HEK293T (cell line): Measurements from ENCODE around the gene NPAS3.

Experiments used
- ELF4 ChIP-seq: fragments of 450-650 bp; IDR thresholded peaks from 2 replicates; pipeline ENCODE4 v1.6.1; 2017; ENCODE audit warnings: antibody characterized with exemption
- FOXA1 ChIP-seq: fragments of 450-650 bp; IDR thresholded peaks from 2 replicates; pipeline ENCODE4 v1.6.1; 2016; ENCODE audit warnings: mild to moderate bottlenecking
- LEF1 ChIP-seq: fragments of 450-650 bp; IDR thresholded peaks from 2 replicates; pipeline ENCODE4 v1.6.1; 2017; ENCODE audit warnings: mild to moderate bottlenecking, borderline replicate concordance
- SP1 ChIP-seq: fragments of 450-650 bp; IDR thresholded peaks from 2 replicates; pipeline ENCODE4 v1.6.1; 2017

GRCh38 chr14:33847066-33847465, 908.4 kb downstream of the NPAS3 start:
- no peak for TF ChIP-seq SP1
- no peak for TF ChIP-seq LEF1
- TF ChIP-seq ELF4: no peak
- TF ChIP-seq FOXA1: no peak
